OCI-LY1 (cell line): ENCODE data around the gene ERGIC2.

Experiments
- H2AFZ ChIP-seq: fragments of 200-600 bp; sonication (generic), shearing (Covaris generic); 2 replicates; pipeline ENCODE4 v1.6.0; 2014; ENCODE audit warnings: antibody characterized with exemption, mild to moderate bottlenecking, low read length
- H3F3A ChIP-seq: fragments of 200-600 bp; sonication (generic), shearing (Covaris generic); 2 replicates; pipeline ENCODE4 v1.6.0; 2014; ENCODE audit warnings: mild to moderate bottlenecking, antibody characterized with exemption, low read length, moderate library complexity; ENCODE audit not compliant: insufficient read depth
- H3K27ac ChIP-seq: fragments of 200-600 bp; sonication (generic); 2 replicates; pipeline ENCODE4 v1.5.1; 2014; ENCODE audit warnings: low read length, mixed run types, mild to moderate bottlenecking, low read depth; ENCODE audit not compliant: poor library complexity, severe bottlenecking
- H3K27me3 ChIP-seq: fragments of 200-600 bp; sonication (generic); 2 replicates; pipeline ENCODE4 v1.6.0; 2014; ENCODE audit warnings: antibody characterized with exemption, mild to moderate bottlenecking, low read length, moderate library complexity; ENCODE audit not compliant: insufficient read depth
- H3K36me3 ChIP-seq: fragments of 200-600 bp; sonication (generic); 2 replicates; pipeline ENCODE4 v1.6.1; 2014; ENCODE audit warnings: mild to moderate bottlenecking, antibody characterized with exemption, low read length, moderate library complexity, mixed read lengths; ENCODE audit not compliant: insufficient read depth
- H3K4me1 ChIP-seq: fragments of 200-600 bp; sonication (generic); 2 replicates; pipeline ENCODE4 v1.5.1; 2014; ENCODE audit warnings: mild to moderate bottlenecking, low read length, moderate library complexity; ENCODE audit not compliant: insufficient read depth, severe bottlenecking
- H3K4me2 ChIP-seq: fragments of 200-600 bp; sonication (generic), shearing (Covaris generic); 2 replicates; pipeline ENCODE4 v1.6.1; 2014; ENCODE audit warnings: low read length
- H3K4me3 ChIP-seq: fragments of 200-600 bp; sonication (generic); 2 replicates; pipeline ENCODE4 v1.5.1; 2014; ENCODE audit warnings: low read length, low read depth, mild to moderate bottlenecking, mixed read lengths; ENCODE audit not compliant: poor library complexity, severe bottlenecking
- H3K79me2 ChIP-seq: fragments of 200-600 bp; shearing (Covaris generic); 2 replicates; pipeline ENCODE4 v1.6.1; 2016; ENCODE audit warnings: mixed run types, low read length, mixed read lengths; ENCODE audit not compliant: insufficient read depth
- H3K9ac ChIP-seq: fragments of 200-600 bp; sonication (generic), shearing (Covaris generic); 2 replicates; pipeline ENCODE4 v1.6.1; 2014; ENCODE audit warnings: mild to moderate bottlenecking, low read length, mixed read lengths
- H3K9me2 ChIP-seq: fragments of 200-600 bp; sonication (generic), shearing (Covaris generic); 2 replicates; pipeline ENCODE4 v1.6.1; 2014; ENCODE audit warnings: low read depth, mild to moderate bottlenecking, low read length, mixed read lengths
- H3K9me3 ChIP-seq: fragments of 200-600 bp; shearing (Covaris generic); 2 replicates; pipeline ENCODE4 v1.6.1; 2014; ENCODE audit warnings: low read length, mixed read lengths
- H4K20me1 ChIP-seq: fragments of 200-600 bp; sonication (generic), shearing (Covaris generic); 2 replicates; pipeline ENCODE4 v1.6.0; 2016; ENCODE audit warnings: mild to moderate bottlenecking, low read length; ENCODE audit not compliant: insufficient read depth
- CTCF ChIP-seq: fragments of 200-600 bp; sonication (generic), shearing (Covaris generic); IDR thresholded peaks from 2 replicates; pipeline ENCODE4 v1.5.1; 2017; ENCODE audit warnings: mild to moderate bottlenecking, antibody characterized with exemption, low read length, moderate library complexity, mixed read lengths
- EZH2 ChIP-seq: fragments of 200-600 bp; sonication (generic), shearing (Covaris generic); IDR thresholded peaks from 2 replicates; pipeline ENCODE4 v1.8.0; 2017; ENCODE audit warnings: borderline replicate concordance, mixed run types, mild to moderate bottlenecking, antibody characterized with exemption, low read length, moderate library complexity, mixed read lengths

Gene ERGIC2

GRCh38 chr12:29402437-29402836 is 21.5 kb upstream of the ERGIC2 start:
- no peak overlapping the region for H3K9ac ChIP-seq
- H3K4me1 ChIP-seq, result no peaks in the 10 kb centered on the region
- H3F3A ChIP-seq, result no peaks in the 10 kb centered on the region
- H2AFZ ChIP-seq, result no peak overlapping the region
- no peaks in the 10 kb centered on the region for H3K79me2 ChIP-seq
- H3K4me3 ChIP-seq, result no peak overlapping the region
- H3K36me3 ChIP-seq, result no peaks in the 10 kb centered on the region
- H3K9me3 ChIP-seq, result no peaks in the 10 kb centered on the region
- H3K9me2 ChIP-seq, result no peaks in the 10 kb centered on the region
- H3K27me3 ChIP-seq, result no peaks in the 10 kb centered on the region
- no peak overlapping the region for H3K27ac ChIP-seq
- TF ChIP-seq EZH2 (no peak), CTCF (no peak)
- no peak overlapping the region for H3K4me2 ChIP-seq
- no peaks in the 10 kb centered on the region for H4K20me1 ChIP-seq

GRCh38 chr12:29398495-29398894 is 17.5 kb upstream of the ERGIC2 start:
- H3K9me2 ChIP-seq, result no peaks in the 10 kb centered on the region
- no peaks in the 10 kb centered on the region; the same call in 1 of the 2 replicates for H3K27me3 ChIP-seq
- H3K9me3 ChIP-seq, result no peaks in the 10 kb centered on the region
- no peaks in the 10 kb centered on the region for H3K36me3 ChIP-seq
- H3K4me2 ChIP-seq, result no peak overlapping the region
- no peak for TF ChIP-seq EZH2
- TF ChIP-seq CTCF, result no peak
- H3F3A ChIP-seq, result no peaks in the 10 kb centered on the region
- H3K9ac ChIP-seq, result no peak overlapping the region
- H3K4me3 ChIP-seq, result no peak overlapping the region
- no peak overlapping the region for H3K27ac ChIP-seq
- no peak overlapping the region for H2AFZ ChIP-seq
- H4K20me1 ChIP-seq, result no peaks in the 10 kb centered on the region
- H3K79me2 ChIP-seq, result no peaks in the 10 kb centered on the region
- H3K4me1 ChIP-seq, result no peaks in the 10 kb centered on the region

- TF ChIP-seq CTCF, result no peak
- TF ChIP-seq EZH2, result no peak
- Histone ChIP-seq H3K9me3 (no peaks in the 10 kb centered on the region), H4K20me1 (no peaks in the 10 kb centered on the region), H3F3A (no peaks in the 10 kb centered on the region), H3K79me2 (no peaks in the 10 kb centered on the region), H3K4me3 (no peak overlapping the region), H3K4me1 (no peaks in the 10 kb centered on the region), H3K9ac (no peak overlapping the region), H3K36me3 (no peaks in the 10 kb centered on the region), H3K9me2 (no peaks in the 10 kb centered on the region), H2AFZ (no peak overlapping the region), H3K27ac (no peak overlapping the region), H3K27me3 (no peaks in the 10 kb centered on the region; the same call in 1 of the 2 replicates), H3K4me2 (no peak overlapping the region)
Observed at GRCh38 chr12:29396774-29397173, 15.8 kb upstream of the ERGIC2 start.
